ENCODE results near the gene ARL6IP4. TPM values are rescaled to one million over a fixed set of nuclear protein-coding genes. Genes with fewer than 3 reads are reported as not detected.

Gene ARL6IP4
- total and polyA plus RNA-seq, 10 of the 15 experiments (the other 5 are each of a cell fraction or from before 2014, with no cell fraction given) = 2.5 to 320 (median 188) TPM

DNA sequence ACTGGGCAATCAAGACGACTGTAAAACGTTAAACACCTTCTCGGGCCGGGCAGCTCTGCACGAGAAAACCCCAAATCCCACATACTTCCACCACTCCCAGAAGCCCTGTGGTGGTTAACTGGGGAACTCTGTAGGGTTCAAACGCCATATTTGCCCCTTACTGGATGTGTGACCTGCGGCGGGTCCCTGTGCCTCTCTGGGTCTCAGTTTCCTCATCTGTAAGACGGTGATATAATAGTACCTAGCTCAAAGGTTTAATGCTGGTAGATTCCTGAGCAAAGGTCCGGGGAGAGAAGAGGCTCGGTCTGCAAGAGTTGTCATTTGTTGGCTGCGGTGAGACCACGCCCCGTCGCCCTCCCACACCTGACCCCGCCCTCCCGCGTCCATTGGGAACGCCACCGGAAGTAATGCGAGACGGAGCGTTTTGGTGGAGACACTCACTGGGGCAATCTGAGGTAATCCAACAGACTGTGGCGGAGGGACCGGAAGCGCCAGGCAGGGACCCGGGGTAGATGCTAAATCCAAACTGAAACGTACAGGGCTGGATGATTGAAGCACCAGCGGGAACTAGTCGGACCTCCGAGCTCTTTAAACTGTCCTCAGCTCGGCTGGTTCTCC, 6.1 kb upstream of the ARL6IP4 start (continued):
- TF ChIP-seq, protein P1, sequence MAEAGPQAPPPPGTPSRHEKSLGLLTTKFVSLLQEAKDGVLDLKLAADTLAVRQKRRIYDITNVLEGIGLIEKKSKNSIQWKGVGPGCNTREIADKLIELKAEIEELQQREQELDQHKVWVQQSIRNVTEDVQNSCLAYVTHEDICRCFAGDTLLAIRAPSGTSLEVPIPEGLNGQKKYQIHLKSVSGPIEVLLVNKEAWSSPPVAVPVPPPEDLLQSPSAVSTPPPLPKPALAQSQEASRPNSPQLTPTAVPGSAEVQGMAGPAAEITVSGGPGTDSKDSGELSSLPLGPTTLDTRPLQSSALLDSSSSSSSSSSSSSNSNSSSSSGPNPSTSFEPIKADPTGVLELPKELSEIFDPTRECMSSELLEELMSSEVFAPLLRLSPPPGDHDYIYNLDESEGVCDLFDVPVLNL (IDR thresholded peaks at IDR 0.05; ENCODE audit: low read depth, low read length) = no peak
- TF ChIP-seq MEF2A (IDR thresholded peaks at IDR 0.05; ENCODE audit: insufficient read depth, low read depth, low read length) = 0 out of 2 replicates have a peak, but pooled peaks have one; percentile 51
- TF ChIP-seq, protein P2, sequence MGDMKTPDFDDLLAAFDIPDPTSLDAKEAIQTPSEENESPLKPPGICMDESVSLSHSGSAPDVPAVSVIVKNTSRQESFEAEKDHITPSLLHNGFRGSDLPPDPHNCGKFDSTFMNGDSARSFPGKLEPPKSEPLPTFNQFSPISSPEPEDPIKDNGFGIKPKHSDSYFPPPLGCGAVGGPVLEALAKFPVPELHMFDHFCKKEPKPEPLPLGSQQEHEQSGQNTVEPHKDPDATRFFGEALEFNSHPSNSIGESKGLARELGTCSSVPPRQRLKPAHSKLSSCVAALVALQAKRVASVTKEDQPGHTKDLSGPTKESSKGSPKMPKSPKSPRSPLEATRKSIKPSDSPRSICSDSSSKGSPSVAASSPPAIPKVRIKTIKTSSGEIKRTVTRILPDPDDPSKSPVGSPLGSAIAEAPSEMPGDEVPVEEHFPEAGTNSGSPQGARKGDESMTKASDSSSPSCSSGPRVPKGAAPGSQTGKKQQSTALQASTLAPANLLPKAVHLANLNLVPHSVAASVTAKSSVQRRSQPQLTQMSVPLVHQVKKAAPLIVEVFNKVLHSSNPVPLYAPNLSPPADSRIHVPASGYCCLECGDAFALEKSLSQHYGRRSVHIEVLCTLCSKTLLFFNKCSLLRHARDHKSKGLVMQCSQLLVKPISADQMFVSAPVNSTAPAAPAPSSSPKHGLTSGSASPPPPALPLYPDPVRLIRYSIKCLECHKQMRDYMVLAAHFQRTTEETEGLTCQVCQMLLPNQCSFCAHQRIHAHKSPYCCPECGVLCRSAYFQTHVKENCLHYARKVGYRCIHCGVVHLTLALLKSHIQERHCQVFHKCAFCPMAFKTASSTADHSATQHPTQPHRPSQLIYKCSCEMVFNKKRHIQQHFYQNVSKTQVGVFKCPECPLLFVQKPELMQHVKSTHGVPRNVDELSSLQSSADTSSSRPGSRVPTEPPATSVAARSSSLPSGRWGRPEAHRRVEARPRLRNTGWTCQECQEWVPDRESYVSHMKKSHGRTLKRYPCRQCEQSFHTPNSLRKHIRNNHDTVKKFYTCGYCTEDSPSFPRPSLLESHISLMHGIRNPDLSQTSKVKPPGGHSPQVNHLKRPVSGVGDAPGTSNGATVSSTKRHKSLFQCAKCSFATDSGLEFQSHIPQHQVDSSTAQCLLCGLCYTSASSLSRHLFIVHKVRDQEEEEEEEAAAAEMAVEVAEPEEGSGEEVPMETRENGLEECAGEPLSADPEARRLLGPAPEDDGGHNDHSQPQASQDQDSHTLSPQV (IDR thresholded peaks at IDR 0.05) = no peak
- TF ChIP-seq TCF3 (IDR thresholded peaks at IDR 0.05; ENCODE audit: borderline replicate concordance, insufficient read depth, low read depth, low read length) = no peak
- TF ChIP-seq POLR2AphosphoS5 (IDR thresholded peaks at IDR 0.05; ENCODE audit: low read length) = no peak; the same call in 1 of the 2 replicates
- peak; percentile 91 for TF ChIP-seq YY1 (IDR thresholded peaks at IDR 0.05; ENCODE audit: low read depth, low read length)
- no peak for TF ChIP-seq SMAD1 (IDR thresholded peaks at IDR 0.05; ENCODE audit: low read depth, partially characterized antibody)
- TF ChIP-seq NRF1 (conservative IDR thresholded peaks at IDR 0.05; ENCODE audit: low read depth, low read length) = no peak
- no peak for TF ChIP-seq DPF2 (IDR thresholded peaks at IDR 0.05)
- TF ChIP-seq, protein P3, sequence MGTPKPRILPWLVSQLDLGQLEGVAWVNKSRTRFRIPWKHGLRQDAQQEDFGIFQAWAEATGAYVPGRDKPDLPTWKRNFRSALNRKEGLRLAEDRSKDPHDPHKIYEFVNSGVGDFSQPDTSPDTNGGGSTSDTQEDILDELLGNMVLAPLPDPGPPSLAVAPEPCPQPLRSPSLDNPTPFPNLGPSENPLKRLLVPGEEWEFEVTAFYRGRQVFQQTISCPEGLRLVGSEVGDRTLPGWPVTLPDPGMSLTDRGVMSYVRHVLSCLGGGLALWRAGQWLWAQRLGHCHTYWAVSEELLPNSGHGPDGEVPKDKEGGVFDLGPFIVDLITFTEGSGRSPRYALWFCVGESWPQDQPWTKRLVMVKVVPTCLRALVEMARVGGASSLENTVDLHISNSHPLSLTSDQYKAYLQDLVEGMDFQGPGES (IDR thresholded peaks at IDR 0.05) = no peak
- no peak for TF ChIP-seq RELA (IDR thresholded peaks at IDR 0.05; ENCODE audit: borderline replicate concordance, partially characterized antibody)
- TF ChIP-seq, protein P4, sequence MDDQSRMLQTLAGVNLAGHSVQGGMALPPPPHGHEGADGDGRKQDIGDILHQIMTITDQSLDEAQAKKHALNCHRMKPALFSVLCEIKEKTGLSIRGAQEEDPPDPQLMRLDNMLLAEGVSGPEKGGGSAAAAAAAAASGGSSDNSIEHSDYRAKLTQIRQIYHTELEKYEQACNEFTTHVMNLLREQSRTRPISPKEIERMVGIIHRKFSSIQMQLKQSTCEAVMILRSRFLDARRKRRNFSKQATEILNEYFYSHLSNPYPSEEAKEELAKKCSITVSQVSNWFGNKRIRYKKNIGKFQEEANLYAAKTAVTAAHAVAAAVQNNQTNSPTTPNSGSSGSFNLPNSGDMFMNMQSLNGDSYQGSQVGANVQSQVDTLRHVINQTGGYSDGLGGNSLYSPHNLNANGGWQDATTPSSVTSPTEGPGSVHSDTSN (IDR thresholded peaks at IDR 0.05; ENCODE audit: insufficient replicate concordance, low read depth, low read length) = no peak
- peak; percentile 53; the same call in 1 of the 2 replicates for TF ChIP-seq POLR2A (IDR thresholded peaks at IDR 0.05; ENCODE audit: low read depth, low read length)
- peak; percentile 22; the same call in 1 of the 2 replicates for TF ChIP-seq MTA2 (IDR thresholded peaks at IDR 0.05; ENCODE audit: low read depth)
- no peak; the same call in 1 of the 2 replicates for TF ChIP-seq ZNF207 (IDR thresholded peaks at IDR 0.05; ENCODE audit: borderline replicate concordance)
- no peak for TF ChIP-seq EP300 (IDR thresholded peaks at IDR 0.05; ENCODE audit: borderline replicate concordance in 1 of 2, control insufficient read depth in 1 of 2, low read depth in 2 of 2, low read length in 2 of 2)
- TF ChIP-seq, protein P5, sequence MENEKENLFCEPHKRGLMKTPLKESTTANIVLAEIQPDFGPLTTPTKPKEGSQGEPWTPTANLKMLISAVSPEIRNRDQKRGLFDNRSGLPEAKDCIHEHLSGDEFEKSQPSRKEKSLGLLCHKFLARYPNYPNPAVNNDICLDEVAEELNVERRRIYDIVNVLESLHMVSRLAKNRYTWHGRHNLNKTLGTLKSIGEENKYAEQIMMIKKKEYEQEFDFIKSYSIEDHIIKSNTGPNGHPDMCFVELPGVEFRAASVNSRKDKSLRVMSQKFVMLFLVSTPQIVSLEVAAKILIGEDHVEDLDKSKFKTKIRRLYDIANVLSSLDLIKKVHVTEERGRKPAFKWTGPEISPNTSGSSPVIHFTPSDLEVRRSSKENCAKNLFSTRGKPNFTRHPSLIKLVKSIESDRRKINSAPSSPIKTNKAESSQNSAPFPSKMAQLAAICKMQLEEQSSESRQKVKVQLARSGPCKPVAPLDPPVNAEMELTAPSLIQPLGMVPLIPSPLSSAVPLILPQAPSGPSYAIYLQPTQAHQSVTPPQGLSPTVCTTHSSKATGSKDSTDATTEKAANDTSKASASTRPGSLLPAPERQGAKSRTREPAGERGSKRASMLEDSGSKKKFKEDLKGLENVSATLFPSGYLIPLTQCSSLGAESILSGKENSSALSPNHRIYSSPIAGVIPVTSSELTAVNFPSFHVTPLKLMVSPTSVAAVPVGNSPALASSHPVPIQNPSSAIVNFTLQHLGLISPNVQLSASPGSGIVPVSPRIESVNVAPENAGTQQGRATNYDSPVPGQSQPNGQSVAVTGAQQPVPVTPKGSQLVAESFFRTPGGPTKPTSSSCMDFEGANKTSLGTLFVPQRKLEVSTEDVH (IDR thresholded peaks at IDR 0.05; ENCODE audit: low read depth, partially characterized antibody) = no peak
- no peak for TF ChIP-seq SMAD5 (IDR thresholded peaks at IDR 0.05; ENCODE audit: low read depth)

All from GM12878 (cell line).